GM19043 (cell line): ENCODE data around the gene CHN2.

ENCODE experiments used
- ATAC-seq: cut with Tn5 transposase; IDR thresholded peaks from one replicate; pipeline ENCODE4 v1.9.1; 2021; ENCODE audit warnings: low read depth; ENCODE audit not compliant: unreplicated experiment

The CHN2 gene

DNA sequence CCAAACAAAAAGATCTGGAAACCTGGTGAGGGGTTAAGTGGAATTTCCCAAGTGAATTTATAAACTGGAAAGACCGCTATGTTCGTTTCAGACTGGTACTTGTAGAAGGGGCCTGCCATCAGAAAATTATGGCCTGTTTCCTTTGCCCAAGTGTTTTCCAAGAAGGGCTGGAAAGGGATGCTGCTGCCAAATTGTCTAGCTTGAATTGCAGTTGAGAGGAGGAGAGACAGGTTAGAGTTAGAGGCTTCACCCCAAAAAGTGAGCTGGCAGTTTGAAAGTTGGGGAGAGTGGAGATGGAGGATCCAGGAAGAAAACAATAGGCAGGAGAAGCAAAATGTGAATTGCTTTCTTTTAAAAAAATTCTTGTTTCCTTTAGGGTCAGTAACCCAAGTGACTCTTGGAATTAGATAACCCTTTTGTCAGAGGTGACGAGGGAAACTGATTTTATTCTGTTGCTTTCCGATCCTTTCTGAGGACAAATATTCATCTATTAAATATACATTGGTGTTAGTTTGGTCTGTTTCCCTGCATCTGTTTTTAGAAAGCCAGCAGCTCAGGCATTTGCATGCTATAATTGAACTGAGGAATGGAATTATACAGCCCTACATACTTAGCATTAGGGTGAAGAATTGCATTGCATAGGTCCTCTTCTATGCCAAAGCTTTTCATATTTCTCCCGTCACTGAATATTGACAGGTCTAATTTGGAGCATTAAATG is 286.5 kb downstream of the CHN2 start:
- no peak for ATAC-seq

DNA sequence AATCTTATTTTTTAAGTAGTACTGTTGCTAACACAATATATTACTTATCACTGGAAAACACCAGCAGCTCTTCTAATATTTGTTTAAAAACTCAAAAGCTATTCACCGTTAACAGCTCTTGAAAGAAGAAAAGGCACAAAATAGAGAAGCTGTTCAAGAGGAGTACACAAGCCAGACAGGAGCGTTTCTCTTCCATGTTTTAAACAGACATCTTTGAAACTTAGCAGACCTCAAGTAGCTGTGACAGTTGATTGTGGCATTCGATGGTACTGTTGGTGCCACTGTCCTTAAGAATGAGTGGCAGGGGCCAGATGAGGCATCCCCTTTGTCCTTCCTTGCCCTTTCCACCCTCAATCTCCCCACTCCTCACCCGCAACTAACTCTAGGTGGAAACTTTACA is 287.5 kb downstream of the CHN2 start:
- ATAC-seq: no peak

DNA sequence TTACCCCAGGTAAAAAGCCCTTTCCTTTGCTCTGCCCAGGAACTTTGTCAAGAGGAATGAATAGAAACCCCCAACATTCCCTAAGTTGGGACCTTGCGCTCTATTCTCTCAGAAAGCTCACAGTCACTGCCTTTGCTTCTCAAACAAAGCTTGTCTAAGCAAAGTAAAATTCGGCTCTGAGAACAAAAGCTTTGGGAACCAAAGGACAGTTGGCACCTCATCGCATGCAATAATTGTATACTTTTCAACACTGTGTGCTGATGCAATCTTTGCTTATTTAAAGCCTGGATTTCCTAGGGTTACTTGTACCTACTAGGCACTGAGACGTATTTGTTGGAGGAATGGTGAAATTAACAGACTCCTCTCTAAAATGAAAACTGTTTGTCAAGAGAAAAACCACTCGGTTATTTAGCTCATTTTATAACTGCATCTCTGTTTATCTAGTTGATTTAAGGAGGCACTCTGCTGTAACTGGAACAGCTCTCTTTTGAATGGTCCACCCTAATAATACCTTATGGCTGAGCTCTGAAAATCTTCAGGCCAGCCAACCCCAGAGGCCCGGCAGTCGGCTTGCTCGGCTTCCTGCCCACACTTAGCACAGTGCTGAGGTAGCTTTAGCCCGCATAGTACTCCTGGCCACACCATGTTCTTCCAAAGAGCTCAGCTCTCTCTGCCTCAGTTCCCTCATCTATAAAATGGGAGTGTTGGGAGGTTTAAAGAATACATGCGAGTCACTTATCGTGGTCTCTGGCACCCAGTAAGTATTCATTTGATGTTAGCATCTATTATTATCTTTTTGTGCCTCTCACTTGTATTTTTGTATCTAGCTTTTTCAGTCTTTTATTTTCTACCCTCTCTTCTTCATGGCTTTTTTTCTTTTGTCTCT is 288.9 kb downstream of the CHN2 start:
- no peak for ATAC-seq

DNA sequence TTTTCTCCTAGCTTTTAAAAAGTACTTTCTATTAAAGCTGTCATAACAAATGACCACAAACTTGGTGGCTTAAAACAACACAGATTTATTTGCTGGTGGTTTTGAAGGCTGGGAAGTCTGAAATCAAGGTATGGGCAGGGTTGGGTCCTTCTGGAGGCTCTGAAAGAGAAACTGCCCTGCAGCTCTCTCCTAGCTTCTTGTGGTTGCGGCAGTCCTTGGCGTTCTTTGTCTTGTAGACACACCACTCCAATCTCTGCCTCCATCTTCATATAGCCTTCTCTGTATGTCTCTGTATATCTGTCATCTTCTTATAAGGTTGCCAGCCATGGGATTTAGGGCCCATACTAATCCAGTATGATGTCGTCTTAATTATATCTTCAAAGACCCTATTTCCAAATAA is 289.7 kb downstream of the CHN2 start:
- no peak for ATAC-seq

DNA sequence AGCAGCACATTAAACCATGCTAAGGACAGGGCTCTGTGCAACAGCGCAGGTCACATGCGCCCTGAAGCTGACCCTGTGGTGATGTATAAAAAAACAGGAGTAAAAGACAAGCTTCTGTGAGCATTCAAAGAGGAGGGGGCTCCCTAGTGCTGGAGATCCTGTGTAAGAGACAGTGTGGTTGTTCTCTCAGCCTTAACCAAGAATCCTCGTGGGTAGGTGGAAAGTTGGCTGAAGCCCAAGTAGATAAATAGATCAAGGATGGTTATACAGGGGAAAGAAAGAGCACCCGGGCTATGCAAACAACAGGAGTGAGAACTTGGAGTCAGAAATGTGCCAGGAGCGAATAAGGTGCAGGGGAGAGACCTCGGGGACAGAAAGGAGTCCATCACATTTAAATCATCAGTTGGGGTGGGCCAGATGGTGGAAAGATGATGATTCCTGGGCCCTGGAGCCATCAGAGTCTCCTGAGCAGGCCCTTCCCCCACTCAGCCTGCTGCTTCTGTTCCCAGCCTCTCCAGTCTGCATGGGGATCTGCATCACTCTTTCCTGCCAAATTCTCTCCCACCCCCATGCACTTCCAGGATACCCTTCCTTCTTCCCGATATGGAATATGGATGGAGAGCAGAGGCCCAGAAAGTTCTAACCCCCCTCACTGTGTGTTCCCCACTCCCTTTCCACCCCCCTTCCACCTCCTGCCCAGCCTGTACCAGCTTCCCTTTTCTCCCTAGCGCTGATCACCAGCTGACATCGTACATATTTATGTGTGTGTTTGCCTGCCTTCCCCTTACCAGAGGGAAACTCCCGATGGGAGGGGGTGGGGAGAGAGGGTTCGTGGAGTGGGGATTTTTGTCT is 291.0 kb downstream of the CHN2 start:
- ATAC-seq: no peak

DNA sequence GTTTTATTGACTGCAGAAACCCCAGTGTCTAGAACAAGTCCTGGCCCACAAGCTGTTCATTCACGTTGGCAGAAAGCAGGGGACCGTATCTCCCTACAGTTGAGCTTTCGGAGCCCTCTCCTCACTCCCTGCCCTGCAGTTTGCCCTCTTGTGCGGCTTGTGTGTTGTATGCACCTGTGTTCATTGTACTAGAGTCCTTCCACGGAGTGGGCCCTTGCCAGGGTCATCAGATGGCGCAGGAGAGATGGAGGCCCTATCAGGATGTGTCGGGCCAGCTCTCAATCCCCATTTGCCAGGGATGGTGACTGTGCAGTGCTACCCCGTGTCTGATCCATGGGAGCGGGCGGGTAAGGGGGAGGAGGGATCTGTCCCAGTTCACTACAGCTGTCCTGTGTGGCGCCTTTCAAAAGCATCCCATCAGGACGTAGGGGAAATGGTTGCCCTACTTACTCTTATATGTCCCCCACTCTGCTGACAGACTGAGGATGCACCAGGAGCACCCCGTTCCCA is 291.7 kb downstream of the CHN2 start:
- ATAC-seq: no peak

DNA sequence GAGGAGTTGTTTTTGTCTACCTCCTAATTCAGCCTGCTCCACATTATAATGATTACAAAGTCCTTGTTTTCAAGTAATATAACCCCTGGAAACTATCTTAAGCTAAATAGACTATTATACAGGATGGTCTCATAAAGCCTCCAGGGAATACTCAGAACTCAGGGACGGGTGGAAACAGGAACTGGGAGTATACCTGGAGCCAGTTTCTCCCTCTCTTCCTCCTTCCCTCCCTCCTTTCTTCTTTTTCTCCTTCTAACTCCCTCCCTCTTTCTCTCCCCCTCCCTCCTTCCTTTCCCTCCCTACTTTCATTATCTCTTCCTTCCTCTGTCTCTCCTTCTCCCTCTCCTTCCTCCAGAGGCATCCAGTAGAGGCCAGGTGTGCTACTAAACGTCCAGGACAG is 292.8 kb downstream of the CHN2 start:
- ATAC-seq: no peak

DNA sequence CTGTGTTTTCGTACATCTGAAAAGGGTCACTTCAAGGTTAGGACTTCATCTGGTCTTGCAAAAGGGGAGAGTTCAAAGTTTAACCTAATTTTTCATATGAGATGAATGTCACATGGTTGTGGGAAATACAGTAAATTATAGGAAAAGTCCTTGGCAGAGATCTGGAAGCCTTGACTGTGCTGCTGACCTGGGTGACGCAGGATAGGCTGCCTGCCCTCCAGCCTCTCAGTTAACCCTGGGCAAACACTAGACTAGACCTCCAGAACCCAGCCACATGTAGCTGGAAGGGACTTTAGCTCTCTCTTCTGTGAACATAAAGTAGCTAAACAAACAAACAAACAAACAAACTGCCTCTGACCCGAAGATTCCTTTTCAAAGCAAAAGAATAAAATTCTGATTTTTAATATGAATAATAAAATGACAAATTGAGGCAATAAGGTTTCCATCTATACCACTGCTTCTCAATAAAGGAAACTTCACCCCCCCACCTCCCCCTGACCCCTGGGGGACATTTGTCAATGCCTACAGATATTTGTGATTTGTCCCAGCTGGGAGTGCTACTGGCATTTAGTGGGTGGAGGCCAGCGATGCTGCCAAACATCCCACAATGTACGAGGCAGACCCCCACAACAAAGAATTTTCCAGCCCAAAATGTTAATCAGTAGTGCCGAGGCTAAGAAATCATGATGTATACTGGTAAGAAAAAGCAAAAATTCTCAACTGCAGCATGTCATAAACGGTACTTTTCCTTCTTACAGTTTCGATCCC is 293.8 kb downstream of the CHN2 start:
- no peak for ATAC-seq

DNA sequence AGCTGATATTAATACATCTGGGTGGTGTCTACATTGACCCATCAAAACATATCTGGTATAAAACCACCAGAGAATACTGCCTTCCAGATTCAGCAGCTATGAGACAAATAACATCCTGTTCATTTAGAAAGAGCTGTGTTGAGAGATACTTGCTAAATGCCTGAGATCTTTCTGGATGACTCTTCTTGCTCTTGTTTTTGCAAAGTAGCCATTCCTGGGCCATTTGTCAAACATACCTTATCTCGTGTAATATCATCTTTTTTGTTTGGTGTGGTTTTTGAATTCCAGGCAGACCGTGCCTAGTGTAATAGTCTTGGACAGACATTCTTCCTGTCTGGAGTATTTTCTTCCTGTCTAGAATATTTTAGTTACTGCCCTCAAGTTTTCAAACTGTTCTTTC is 294.4 kb downstream of the CHN2 start:
- ATAC-seq: no peak

DNA sequence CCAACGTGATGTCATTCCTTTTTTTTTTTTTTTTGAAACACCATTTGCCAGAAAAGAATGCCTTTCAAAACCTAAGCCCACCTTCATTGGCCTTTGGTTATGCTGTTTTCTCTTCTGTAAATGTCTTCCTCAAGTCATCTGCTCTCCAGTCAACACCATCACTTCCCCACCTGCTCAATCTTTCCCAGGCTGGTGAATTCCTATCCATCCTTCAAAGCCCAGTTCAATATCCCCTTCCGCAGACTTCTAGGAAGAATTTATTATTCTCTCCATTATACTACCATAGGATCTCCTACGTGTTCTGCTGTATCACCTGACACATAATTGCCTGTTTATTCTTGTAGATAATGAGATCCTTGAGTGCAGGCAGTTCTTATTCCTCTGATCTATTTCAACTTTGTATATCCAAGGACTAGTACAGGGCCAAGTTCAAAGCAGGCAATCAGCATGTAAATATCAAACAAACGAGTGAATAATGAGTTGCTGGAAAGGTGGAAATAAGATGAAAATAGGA is 295.6 kb downstream of the CHN2 start:
- no peak for ATAC-seq

DNA sequence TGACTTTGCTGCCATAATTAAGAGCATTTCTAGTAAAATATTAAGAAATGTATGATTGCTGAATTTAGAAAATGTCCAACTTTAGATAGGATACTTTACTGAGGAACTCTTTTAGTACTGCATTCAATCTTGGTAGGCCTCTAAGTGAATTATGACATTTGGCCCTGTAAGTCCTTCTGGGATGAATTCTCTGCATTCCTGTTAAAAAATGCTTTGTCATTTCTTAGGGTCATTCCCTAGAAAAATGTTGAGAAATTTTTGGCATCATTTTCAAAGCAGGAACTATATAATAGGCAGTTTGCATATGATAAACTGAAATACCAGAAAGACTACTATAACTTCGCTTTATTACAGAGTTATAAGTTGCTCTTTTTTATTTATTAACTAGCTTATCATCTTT is 299.8 kb downstream of the CHN2 start:
- ATAC-seq: no peak

DNA sequence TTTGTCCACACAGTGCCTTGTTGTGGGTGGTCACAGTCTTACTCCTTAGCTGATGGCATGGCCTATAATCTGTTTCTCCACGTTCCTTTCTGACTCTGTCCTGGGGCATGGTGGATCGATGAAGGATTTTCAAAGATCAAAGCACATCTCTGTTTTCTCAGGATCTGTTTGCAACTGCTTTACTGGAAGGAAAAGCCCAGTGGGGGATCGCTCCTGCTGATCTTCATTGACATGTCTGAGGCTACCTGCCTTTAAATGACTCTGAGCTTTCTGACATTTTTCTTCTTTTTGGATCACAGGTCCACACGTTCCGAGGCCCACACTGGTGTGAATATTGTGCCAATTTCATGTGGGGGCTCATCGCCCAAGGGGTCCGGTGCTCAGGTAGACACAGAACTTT is 301.1 kb downstream of the CHN2 start:
- no peak for ATAC-seq

DNA sequence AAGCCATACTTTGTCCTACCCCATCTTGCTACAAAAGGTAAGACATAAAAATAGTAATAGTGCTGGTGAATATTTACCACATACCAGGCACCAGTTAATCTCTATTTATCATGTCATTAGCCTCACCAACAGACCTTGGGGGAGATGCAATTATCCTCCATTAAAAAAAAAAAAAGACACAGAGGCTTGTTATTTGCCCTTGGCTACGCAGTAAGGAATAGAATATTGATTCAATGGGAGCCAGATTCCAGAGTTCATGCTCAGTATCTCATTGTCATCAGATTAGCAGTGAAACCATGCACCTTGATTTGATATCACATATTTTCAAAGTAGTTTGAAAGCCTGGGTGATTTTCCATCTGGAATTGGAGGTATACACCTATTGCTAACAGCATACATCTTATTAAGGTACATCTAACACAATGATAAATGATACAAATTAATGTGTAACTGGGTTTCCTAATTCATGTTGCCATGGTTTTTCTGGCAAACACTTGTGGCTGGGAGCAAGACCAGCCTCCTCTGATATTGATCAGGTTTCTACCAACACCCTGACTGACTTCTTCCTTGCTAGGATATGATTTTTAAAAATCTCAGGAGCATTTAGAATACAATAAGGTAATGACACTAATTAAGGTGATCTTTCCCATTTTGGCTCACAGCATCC is 301.9 kb downstream of the CHN2 start:
- no peak for ATAC-seq

DNA sequence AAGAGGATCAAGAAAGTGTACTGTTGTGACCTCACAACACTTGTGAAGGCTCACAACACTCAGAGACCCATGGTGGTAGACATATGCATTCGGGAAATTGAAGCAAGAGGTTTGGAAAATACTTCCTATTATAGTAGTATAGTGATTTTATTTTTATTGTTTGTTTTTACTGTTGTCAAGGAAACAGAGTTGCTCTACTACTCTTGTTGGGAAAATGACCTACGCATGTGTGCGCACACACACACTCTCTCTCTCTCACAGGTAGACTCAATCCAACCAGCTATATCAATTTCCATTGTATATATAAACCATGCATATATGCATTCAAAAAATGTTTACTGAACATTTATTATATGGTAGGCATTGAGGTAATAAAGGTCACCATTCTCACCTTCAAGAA is 305.4 kb downstream of the CHN2 start:
- no peak for ATAC-seq

DNA sequence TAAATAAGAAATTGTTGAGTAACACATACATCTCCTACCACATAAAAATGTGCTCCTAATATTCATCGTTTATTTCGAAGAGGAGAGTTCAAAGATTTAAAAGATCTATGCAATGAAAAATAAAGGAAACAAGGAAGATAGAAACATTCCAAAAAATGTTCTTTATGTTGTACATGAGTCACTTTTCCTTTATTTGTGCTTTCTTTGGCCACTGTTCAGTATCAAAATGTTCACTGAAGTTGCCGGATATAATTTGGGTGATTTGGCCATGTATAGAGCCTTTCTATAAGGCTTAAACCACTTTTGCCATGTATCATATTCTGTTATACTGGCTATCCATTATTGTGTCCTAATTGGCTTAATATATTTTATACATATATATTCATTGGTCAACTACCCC is 306.1 kb downstream of the CHN2 start:
- no peak for ATAC-seq

DNA sequence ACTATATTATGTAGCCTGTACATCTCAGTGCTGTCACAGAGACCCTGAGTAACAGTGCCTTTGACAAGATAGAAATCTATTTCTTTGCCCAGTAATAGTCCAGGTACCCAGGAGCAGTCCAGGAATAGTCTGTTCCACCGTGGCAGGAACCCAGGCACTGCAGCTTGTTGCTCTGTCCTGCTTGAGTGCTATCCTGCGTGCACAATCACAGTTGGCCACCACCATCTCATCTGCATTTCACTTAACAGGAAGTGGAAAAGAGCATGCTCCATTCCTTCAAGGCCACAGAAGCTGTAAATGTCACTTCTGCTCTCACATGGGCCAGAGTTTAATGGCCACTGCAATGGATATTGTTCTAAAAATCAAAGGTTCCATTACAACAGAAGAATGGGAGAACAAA is 307.6 kb downstream of the CHN2 start:
- no peak for ATAC-seq

DNA sequence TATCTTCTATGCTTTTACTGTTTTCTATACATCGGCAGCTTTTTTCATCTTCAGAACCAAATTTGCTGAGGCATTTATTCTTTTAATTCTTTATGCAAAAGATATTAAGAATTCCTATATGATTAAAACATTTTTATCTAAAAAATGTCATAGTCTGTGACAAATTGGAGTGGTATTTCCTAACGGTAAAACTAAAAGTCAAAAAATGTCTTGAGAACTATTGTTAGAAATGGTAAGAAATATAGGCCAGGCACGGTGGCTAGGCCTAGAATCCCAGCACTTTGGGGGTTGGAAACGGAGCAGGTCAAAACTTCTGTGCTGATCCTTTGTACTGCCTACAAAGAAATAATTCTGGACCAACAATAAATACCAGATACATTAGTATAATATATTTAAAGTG is 311.4 kb downstream of the CHN2 start:
- no peak for ATAC-seq

DNA sequence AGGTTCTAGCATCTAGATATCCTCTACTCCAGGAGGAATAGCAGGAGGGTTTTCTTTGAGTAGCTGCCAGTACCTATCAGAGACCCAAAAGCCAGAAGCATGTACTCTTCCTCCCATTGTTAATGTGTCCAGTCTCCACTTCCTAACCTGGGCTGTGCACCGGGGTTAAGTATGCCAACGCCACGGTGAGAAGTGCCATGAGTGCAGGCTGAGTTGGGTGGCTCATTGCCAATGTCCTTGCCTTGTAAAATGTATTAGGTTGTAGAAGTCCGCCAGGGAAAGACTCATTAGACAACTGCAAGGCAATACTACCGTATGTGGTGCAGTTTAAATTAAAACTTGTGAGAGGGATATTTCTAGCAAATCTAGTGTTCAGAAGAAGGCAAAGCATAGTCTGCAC is 314.0 kb downstream of the CHN2 start:
- ATAC-seq: no peak

DNA sequence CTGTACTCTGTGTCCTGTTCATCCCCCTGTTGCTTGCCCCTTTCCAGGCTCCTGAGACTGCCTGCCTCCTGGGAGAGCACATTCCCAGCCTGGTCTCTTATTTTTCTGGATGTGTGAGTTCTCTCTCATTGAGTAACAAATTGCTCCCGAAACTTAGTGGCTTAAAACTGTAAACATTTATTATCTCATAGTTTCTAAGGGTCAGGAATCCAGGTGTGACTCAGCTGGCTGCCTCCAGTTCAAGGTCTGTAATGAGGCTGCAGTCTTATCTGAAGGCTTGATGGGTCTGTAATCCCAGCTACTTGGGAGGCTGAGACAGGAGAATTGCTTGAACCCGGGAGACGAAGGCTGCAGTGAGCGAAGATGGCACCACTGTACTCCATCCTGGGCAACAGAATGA is 315.5 kb downstream of the CHN2 start:
- no peak for ATAC-seq

DNA sequence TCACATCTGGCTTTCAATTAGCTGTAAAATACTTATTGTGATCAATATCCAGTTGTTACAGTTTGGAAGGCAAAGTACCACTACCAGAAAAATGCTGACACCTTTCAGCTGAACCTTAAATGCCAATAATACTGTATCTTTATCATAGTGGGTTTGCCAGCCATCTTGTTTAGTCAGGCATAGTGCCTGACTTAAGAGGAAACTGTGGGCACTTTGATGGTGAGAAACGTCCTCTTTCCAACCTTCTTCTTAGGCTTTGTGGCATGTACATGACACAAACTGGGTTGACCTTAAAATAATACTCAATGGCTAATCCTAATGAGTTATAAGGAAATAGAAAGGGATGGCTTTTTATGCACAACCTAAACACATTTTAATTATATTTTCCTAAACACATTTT is 316.8 kb downstream of the CHN2 start:
- no peak for ATAC-seq
